ENCODE measurements around the gene RIT2. TPM values are rescaled to one million over a fixed set of nuclear protein-coding genes. Genes with fewer than 3 reads are reported as not detected.

The RIT2 gene
- total RNA-seq, 2 donors from 2014 or later = not detected

- no peak for DNase-seq (ENCODE audit: low spot score)
- H3K27me3 ChIP-seq = no peaks in the 10 kb centered on the region
- H3K4me3 ChIP-seq = no peak overlapping the region
- H3K4me1 ChIP-seq = no peaks in the 10 kb centered on the region
- H3K27ac ChIP-seq = no peak overlapping the region
- no peaks in the 10 kb centered on the region for H3K9me3 ChIP-seq
- H3K36me3 ChIP-seq = no peaks in the 10 kb centered on the region
- TF ChIP-seq CTCF (IDR thresholded peaks at IDR 0.05) = no peak
These were observed 46.7 kb downstream of the RIT2 start for GRCh38 chr18:43068781-43069180.

- H3K4me3 ChIP-seq = no peak overlapping the region
- no peak overlapping the region for H3K27ac ChIP-seq
- no peaks in the 10 kb centered on the region for H3K36me3 ChIP-seq
- H3K9me3 ChIP-seq = no peaks in the 10 kb centered on the region
- no peaks in the 10 kb centered on the region for H3K4me1 ChIP-seq
- no peak for DNase-seq (ENCODE audit: low spot score)
- TF ChIP-seq CTCF (IDR thresholded peaks at IDR 0.05) = no peak
- no peaks in the 10 kb centered on the region for H3K27me3 ChIP-seq
These were observed 47.9 kb downstream of the RIT2 start for GRCh38 chr18:43067570-43067969.

GRCh38 chr18:43061816-43062215 is 53.7 kb downstream of the RIT2 start:
- H3K4me3 ChIP-seq = no peak overlapping the region
- no peaks in the 10 kb centered on the region for H3K4me1 ChIP-seq
- H3K27me3 ChIP-seq = no peaks in the 10 kb centered on the region
- no peaks in the 10 kb centered on the region for H3K9me3 ChIP-seq
- no peak for TF ChIP-seq CTCF (IDR thresholded peaks at IDR 0.05)
- H3K36me3 ChIP-seq = no peaks in the 10 kb centered on the region
- DNase-seq (ENCODE audit: low spot score) = no peak
- no peak overlapping the region for H3K27ac ChIP-seq

GRCh38 chr18:43061318-43061717 is 54.2 kb downstream of the RIT2 start:
- no peaks in the 10 kb centered on the region for H3K36me3 ChIP-seq
- TF ChIP-seq CTCF (IDR thresholded peaks at IDR 0.05) = no peak
- no peaks in the 10 kb centered on the region for H3K27me3 ChIP-seq
- no peak for DNase-seq (ENCODE audit: low spot score)
- H3K9me3 ChIP-seq = no peaks in the 10 kb centered on the region
- H3K4me1 ChIP-seq = no peaks in the 10 kb centered on the region
- H3K27ac ChIP-seq = no peak overlapping the region
- H3K4me3 ChIP-seq = no peak overlapping the region

- H3K27ac ChIP-seq = no peak overlapping the region
- no peaks in the 10 kb centered on the region for H3K9me3 ChIP-seq
- no peak for TF ChIP-seq CTCF (IDR thresholded peaks at IDR 0.05)
- H3K4me1 ChIP-seq = no peaks in the 10 kb centered on the region
- no peak for DNase-seq (ENCODE audit: low spot score)
- no peak overlapping the region for H3K4me3 ChIP-seq
- H3K36me3 ChIP-seq = no peaks in the 10 kb centered on the region
- H3K27me3 ChIP-seq = no peaks in the 10 kb centered on the region
These were observed 55.5 kb downstream of the RIT2 start for GRCh38 chr18:43060020-43060419.

GRCh38 chr18:43054815-43055519 is 60.5 kb downstream of the RIT2 start:
- DNase-seq (ENCODE audit: low spot score) = no peak
- H3K4me1 ChIP-seq = no peaks in the 10 kb centered on the region
- H3K36me3 ChIP-seq = no peaks in the 10 kb centered on the region
- H3K4me3 ChIP-seq = no peak overlapping the region
- no peaks in the 10 kb centered on the region for H3K27me3 ChIP-seq
- no peaks in the 10 kb centered on the region for H3K9me3 ChIP-seq
- no peak overlapping the region for H3K27ac ChIP-seq
- TF ChIP-seq CTCF (IDR thresholded peaks at IDR 0.05) = no peak
